ENCODE results near the gene IL9R.

DNA sequence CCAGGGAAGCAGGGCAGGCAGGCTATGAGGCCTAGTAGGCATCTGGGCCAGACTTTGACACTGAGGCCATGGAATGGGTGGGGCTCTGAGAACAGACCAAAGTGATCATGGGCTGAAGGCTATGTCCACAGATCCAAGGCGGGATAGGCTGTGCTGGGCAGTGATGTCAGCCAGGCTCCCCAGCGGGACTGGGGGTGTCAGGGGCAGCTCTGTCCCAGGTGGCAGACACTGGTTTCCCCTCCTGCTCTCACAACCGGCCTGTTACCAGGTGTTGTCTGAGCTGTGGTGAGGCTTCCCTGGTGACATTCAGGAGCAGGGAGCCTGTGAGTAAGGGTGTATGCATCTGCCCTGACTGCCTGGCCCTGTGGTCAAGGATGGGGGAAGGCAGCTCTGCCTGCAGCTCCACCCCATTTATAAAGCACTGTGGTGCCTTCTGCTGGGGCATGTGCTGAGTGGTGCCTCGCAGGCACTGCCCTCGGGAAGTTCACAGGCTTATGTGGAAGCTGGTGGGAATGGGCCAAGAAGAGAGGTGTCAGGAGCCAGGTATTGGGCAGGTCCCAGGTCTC, 2.9 kb downstream of the IL9R start:
- TF ChIP-seq, protein P1, sequence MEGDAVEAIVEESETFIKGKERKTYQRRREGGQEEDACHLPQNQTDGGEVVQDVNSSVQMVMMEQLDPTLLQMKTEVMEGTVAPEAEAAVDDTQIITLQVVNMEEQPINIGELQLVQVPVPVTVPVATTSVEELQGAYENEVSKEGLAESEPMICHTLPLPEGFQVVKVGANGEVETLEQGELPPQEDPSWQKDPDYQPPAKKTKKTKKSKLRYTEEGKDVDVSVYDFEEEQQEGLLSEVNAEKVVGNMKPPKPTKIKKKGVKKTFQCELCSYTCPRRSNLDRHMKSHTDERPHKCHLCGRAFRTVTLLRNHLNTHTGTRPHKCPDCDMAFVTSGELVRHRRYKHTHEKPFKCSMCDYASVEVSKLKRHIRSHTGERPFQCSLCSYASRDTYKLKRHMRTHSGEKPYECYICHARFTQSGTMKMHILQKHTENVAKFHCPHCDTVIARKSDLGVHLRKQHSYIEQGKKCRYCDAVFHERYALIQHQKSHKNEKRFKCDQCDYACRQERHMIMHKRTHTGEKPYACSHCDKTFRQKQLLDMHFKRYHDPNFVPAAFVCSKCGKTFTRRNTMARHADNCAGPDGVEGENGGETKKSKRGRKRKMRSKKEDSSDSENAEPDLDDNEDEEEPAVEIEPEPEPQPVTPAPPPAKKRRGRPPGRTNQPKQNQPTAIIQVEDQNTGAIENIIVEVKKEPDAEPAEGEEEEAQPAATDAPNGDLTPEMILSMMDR (IDR thresholded peaks at IDR 0.05; ENCODE audit: low read length) = no peak
- TF ChIP-seq EZH2 (IDR thresholded peaks at IDR 0.05; ENCODE audit: borderline replicate concordance, low read length) = no peak

Measured in OCI-LY1 (cell line).